ENCODE results near the gene CCDC50.

GRCh38 chr3:191420771-191421170, 91.6 kb downstream of the CCDC50 start:
- TF ChIP-seq CTCF (conservative IDR thresholded peaks at IDR 0.05; ENCODE audit: low read depth, low read length) (no peak), EZH2phosphoT487 (IDR thresholded peaks at IDR 0.05; ENCODE audit: borderline replicate concordance, low read length) (no peak), EZH2 (IDR thresholded peaks at IDR 0.05; ENCODE audit: low read length, unreplicated experiment) (no peak)
